Measurements from ENCODE around the gene IGFBP4.
"Not testable (repeated sequence)": the region's sequence is repeated elsewhere in the genome, so short reads cannot be mapped to it uniquely, and the experiment has no call there.

Gene IGFBP4

DNA sequence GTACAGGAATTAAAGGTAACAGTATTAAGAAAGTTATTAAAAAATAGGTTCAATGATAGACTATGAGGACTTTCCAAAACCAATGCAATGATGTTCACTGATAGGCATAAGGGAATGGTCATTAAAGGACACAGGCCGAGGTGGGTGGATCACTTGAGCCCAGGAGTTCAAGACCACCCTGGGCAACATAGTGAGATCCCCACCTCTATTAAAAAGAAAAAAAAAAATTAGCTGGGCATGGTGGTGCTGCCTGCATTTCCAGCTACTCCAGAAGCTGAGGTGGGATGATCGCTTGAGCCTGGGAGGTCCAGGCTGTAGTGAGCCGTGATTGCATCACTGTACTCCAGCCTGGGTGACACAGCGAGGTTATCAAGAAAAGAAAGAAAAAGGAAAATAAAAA lies 31.4 kb upstream of the IGFBP4 start:
- no peak overlapping the region for H3K27ac ChIP-seq (ENCODE audit: low read depth, low read length)
- H3K9me3 ChIP-seq (ENCODE audit: control insufficient read depth, insufficient read depth, low read length), result no peaks in the 10 kb centered on the region
- H3K79me2 ChIP-seq (ENCODE audit: control insufficient read depth, low read length), result peaks cover 46% of the 10 kb centered on the region
- peaks cover 17% of the 10 kb centered on the region for H3F3A ChIP-seq (ENCODE audit: control insufficient read depth, insufficient read depth)
- no peak overlapping the region for H3K4me3 ChIP-seq (ENCODE audit: low read length)
- no peaks in the 10 kb centered on the region for H3K27me3 ChIP-seq (ENCODE audit: control insufficient read depth, low read length)
- no peak for TF ChIP-seq EZH2phosphoT487 (IDR thresholded peaks at IDR 0.05; ENCODE audit: borderline replicate concordance, low read length)
- TF ChIP-seq, protein P1, sequence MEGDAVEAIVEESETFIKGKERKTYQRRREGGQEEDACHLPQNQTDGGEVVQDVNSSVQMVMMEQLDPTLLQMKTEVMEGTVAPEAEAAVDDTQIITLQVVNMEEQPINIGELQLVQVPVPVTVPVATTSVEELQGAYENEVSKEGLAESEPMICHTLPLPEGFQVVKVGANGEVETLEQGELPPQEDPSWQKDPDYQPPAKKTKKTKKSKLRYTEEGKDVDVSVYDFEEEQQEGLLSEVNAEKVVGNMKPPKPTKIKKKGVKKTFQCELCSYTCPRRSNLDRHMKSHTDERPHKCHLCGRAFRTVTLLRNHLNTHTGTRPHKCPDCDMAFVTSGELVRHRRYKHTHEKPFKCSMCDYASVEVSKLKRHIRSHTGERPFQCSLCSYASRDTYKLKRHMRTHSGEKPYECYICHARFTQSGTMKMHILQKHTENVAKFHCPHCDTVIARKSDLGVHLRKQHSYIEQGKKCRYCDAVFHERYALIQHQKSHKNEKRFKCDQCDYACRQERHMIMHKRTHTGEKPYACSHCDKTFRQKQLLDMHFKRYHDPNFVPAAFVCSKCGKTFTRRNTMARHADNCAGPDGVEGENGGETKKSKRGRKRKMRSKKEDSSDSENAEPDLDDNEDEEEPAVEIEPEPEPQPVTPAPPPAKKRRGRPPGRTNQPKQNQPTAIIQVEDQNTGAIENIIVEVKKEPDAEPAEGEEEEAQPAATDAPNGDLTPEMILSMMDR (IDR thresholded peaks at IDR 0.05; ENCODE audit: low read depth, low read length, poor library complexity, severe bottlenecking), result no peak
- no peaks in the 10 kb centered on the region for H3K9me2 ChIP-seq (replicated peaks; ENCODE audit: control insufficient read depth, low read length)
- H3K4me1 ChIP-seq (ENCODE audit: control insufficient read depth, low read length), result peaks cover 10% of the 10 kb centered on the region
- no peak overlapping the region for H3K4me2 ChIP-seq (ENCODE audit: low read length)
- H4K20me1 ChIP-seq (ENCODE audit: control insufficient read depth, insufficient read depth, low read depth, low read length), result peaks cover 10% of the 10 kb centered on the region; the same call in 1 of the 2 replicates
- peaks cover 99% of the 10 kb centered on the region for H3K36me3 ChIP-seq (ENCODE audit: control insufficient read depth, low read length)

DNA sequence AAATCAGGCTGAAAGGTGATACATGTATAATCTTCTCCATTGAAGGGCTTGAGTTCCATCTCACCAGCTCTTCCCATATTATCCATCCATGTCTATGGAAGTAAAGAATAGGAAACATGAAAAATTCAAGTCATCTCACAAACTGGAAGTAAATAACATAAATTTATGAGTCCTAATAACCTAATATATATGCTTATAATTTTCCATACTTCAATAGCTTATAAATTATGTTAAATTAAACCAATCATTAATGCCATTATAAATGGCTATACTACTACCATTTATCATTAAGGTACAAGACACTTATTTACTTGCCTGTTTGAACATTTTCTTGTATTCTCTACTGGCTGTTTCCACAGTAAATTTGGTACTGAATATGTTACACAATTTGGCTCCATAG lies 30.4 kb upstream of the IGFBP4 start:
- H3K9me3 ChIP-seq (ENCODE audit: control insufficient read depth, insufficient read depth, low read length), result no peaks in the 10 kb centered on the region
- H3K79me2 ChIP-seq (ENCODE audit: control insufficient read depth, low read length), result peaks cover 55% of the 10 kb centered on the region
- H3K36me3 ChIP-seq (ENCODE audit: control insufficient read depth, low read length), result peaks cover 97% of the 10 kb centered on the region
- no peak overlapping the region for H3K27ac ChIP-seq (ENCODE audit: low read depth, low read length)
- peaks cover 13% of the 10 kb centered on the region for H3F3A ChIP-seq (ENCODE audit: control insufficient read depth, insufficient read depth)
- peaks cover 10% of the 10 kb centered on the region for H3K4me1 ChIP-seq (ENCODE audit: control insufficient read depth, low read length)
- no peaks in the 10 kb centered on the region for H3K9me2 ChIP-seq (replicated peaks; ENCODE audit: control insufficient read depth, low read length)
- no peak for TF ChIP-seq EZH2phosphoT487 (IDR thresholded peaks at IDR 0.05; ENCODE audit: borderline replicate concordance, low read length)
- TF ChIP-seq, protein P1 (IDR thresholded peaks at IDR 0.05; ENCODE audit: low read depth, low read length, poor library complexity, severe bottlenecking), result no peak
- H3K4me3 ChIP-seq (ENCODE audit: low read length), result no peak overlapping the region
- H4K20me1 ChIP-seq (ENCODE audit: control insufficient read depth, insufficient read depth, low read depth, low read length), result peaks cover 10% of the 10 kb centered on the region; the same call in 1 of the 2 replicates
- H3K4me2 ChIP-seq (ENCODE audit: low read length), result no peak overlapping the region
- H3K27me3 ChIP-seq (ENCODE audit: control insufficient read depth, low read length), result no peaks in the 10 kb centered on the region

DNA sequence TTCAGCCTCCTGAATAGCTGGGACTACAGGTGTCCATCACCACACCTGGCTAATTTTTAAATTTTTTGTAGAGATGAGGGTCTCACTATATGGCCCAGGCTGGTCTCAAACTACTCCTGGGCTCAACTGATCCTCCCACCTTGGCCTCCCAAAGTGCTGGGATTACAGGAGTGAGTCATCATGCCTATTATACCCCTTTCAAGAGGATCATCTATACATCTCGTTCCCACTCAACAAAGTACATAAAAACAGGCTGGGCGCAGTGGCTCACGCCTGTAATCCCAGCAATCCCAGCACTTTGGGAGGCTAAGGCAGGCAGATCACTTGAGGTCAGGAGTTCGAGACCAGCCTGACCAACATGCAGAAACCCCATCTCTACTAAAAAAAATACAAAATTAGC lies 28.9 kb upstream of the IGFBP4 start:
- Histone ChIP-seq H3K79me2 (ENCODE audit: control insufficient read depth, low read length) (peaks cover 55% of the 10 kb centered on the region), H4K20me1 (ENCODE audit: control insufficient read depth, insufficient read depth, low read depth, low read length) (peaks cover 10% of the 10 kb centered on the region; the same call in 1 of the 2 replicates), H3K4me1 (ENCODE audit: control insufficient read depth, low read length) (peaks cover 22% of the 10 kb centered on the region), H3K36me3 (ENCODE audit: control insufficient read depth, low read length) (peaks cover 83% of the 10 kb centered on the region)
- H3K4me3 ChIP-seq (ENCODE audit: low read length); H3K9me2 ChIP-seq (replicated peaks; ENCODE audit: control insufficient read depth, low read length); H3K4me2 ChIP-seq (ENCODE audit: low read length); H3F3A ChIP-seq (ENCODE audit: control insufficient read depth, insufficient read depth); H3K27ac ChIP-seq (ENCODE audit: low read depth, low read length); H3K27me3 ChIP-seq (ENCODE audit: control insufficient read depth, low read length); H3K9me3 ChIP-seq (ENCODE audit: control insufficient read depth, insufficient read depth, low read length): not testable (repeated sequence)

DNA sequence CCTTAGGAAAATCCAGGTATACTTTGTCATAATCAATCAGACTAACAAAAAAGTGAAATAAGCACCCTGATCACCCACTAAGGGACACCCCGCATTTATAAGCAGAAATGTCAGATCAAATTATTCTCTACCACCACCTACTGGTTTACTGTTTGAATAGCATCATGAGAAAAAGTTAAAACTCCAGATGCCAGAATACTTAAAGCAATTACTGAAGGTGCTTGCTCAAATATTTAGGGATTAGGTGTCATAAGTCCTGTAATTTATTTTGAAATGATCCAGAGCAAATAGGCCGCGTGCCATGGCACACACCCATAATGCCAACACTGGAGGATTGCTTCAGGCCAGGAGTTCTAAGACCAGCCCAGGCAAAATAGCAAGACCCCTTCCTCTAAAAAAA lies 27.9 kb upstream of the IGFBP4 start:
- H3K4me1 ChIP-seq (ENCODE audit: control insufficient read depth, low read length), result peaks cover 26% of the 10 kb centered on the region
- peak overlapping the region; percentile 86 for H3K4me2 ChIP-seq (ENCODE audit: low read length)
- peaks cover 7% of the 10 kb centered on the region; the same call in 1 of the 2 replicates for H3F3A ChIP-seq (ENCODE audit: control insufficient read depth, insufficient read depth)
- H3K36me3 ChIP-seq (ENCODE audit: control insufficient read depth, low read length), result peaks cover 73% of the 10 kb centered on the region
- no peak for TF ChIP-seq EZH2phosphoT487 (IDR thresholded peaks at IDR 0.05; ENCODE audit: borderline replicate concordance, low read length)
- TF ChIP-seq, protein P1 (IDR thresholded peaks at IDR 0.05; ENCODE audit: low read depth, low read length, poor library complexity, severe bottlenecking), result peak; percentile 74
- H3K27ac ChIP-seq (ENCODE audit: low read depth, low read length), result no peak overlapping the region
- peaks cover 10% of the 10 kb centered on the region; the same call in 1 of the 2 replicates for H4K20me1 ChIP-seq (ENCODE audit: control insufficient read depth, insufficient read depth, low read depth, low read length)
- no peaks in the 10 kb centered on the region for H3K27me3 ChIP-seq (ENCODE audit: control insufficient read depth, low read length)
- H3K9me2 ChIP-seq (replicated peaks; ENCODE audit: control insufficient read depth, low read length), result no peaks in the 10 kb centered on the region
- peak overlapping the region; percentile 98 for H3K4me3 ChIP-seq (ENCODE audit: low read length)
- no peaks in the 10 kb centered on the region for H3K9me3 ChIP-seq (ENCODE audit: control insufficient read depth, insufficient read depth, low read length)
- H3K79me2 ChIP-seq (ENCODE audit: control insufficient read depth, low read length), result peaks cover 52% of the 10 kb centered on the region

Data from DOHH2 (cell line).